Measurements from ENCODE around the gene FGF7. TPM values are rescaled to one million over a fixed set of nuclear protein-coding genes. Genes with fewer than 3 reads are reported as not detected.
"Not testable (repeated sequence)": the region's sequence is repeated elsewhere in the genome, so short reads cannot be mapped to it uniquely, and the experiment has no call there.

FGF7 gene
- total RNA-seq, 1 donor from 2014 or later, result 0.43 TPM

DNA sequence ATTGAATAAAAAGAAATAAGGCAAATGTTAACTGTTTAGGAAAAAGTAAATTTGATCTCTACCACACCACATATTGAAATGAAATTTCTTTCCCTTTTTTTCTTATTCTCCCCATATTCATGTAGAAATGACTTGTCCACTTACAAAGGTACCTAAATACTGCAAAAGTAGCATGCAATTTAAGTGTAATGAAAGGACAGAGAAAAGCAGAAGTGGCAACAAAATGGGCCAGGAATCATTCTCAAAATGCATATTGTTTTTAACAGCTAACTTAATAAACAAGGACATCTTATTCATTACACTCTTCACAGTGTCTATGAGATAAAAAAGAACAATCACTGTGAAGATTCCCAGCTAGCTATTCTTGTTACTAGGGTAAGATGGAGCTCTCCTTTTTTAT, 40.6 kb upstream of the FGF7 start:
- Histone ChIP-seq H3K27me3 (ENCODE audit: insufficient read depth, low read length) (no peaks in the 10 kb centered on the region), H3K4me1 (ENCODE audit: insufficient read depth, low read length) (no peaks in the 10 kb centered on the region), H3K9ac (ENCODE audit: low read length) (no peak overlapping the region), H3K4me2 (ENCODE audit: low read length) (no peak overlapping the region), H3K79me2 (ENCODE audit: insufficient read depth, low read length) (no peaks in the 10 kb centered on the region), H4K20me1 (ENCODE audit: insufficient read depth, low read length) (no peaks in the 10 kb centered on the region), H3K9me3 (ENCODE audit: insufficient read depth, low read depth, low read length) (no peaks in the 10 kb centered on the region), H3K4me3 (ENCODE audit: insufficient read depth, low read depth, low read length) (no peak overlapping the region), H3K36me3 (ENCODE audit: insufficient read depth, low read length) (no peaks in the 10 kb centered on the region), H2AFZ (ENCODE audit: low read depth, low read length) (no peak overlapping the region), H3K27ac (ENCODE audit: low read depth, low read length) (no peak overlapping the region)
- no peaks in the 10 kb centered on the region for H3K27me3 Mint-ChIP-seq (ENCODE audit: low read depth, unreplicated experiment)
- H3K9me3 Mint-ChIP-seq (ENCODE audit: unreplicated experiment), result no peaks in the 10 kb centered on the region
- DNase-seq (ENCODE audit: low read depth) (no peak), FAIRE-seq (peak; percentile 59)
- TF ChIP-seq EZH2 (IDR thresholded peaks at IDR 0.05; ENCODE audit: insufficient read depth, low read length), result no peak
- no peaks in the 10 kb centered on the region for H3K4me1 Mint-ChIP-seq (ENCODE audit: low read depth, unreplicated experiment)
- no peak overlapping the region for H3K27ac Mint-ChIP-seq (ENCODE audit: unreplicated experiment)
- peaks cover 1% of the 10 kb centered on the region for H3K36me3 Mint-ChIP-seq (ENCODE audit: low read depth, unreplicated experiment)
- no peak overlapping the region for H3K4me3 Mint-ChIP-seq (ENCODE audit: unreplicated experiment)

DNA sequence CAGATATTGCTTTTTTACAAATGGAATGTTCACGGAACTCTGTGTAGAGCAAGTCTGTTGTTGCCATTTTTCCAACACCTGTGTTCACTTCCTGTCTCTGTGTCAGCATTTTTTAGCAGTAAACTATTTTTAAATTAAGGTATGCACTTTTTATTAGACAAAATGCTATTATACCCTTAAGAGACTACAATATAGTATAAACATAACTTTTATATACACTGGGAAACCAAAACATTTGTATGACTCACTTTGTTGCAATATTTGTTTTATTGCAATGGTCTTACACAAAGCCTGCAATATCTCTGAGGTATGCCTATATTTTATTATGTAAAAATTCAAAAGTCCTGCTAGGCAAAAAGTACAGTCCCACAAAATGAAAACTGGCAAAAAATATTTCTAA, 39.8 kb upstream of the FGF7 start:
- no peak overlapping the region for H3K9ac ChIP-seq (ENCODE audit: low read length)
- DNase-seq (ENCODE audit: low read depth), result no peak
- H3K79me2 ChIP-seq (ENCODE audit: insufficient read depth, low read length), result no peaks in the 10 kb centered on the region
- Mint-ChIP-seq H3K9me3 (ENCODE audit: unreplicated experiment) (no peaks in the 10 kb centered on the region), H3K4me1 (ENCODE audit: low read depth, unreplicated experiment) (no peaks in the 10 kb centered on the region), H3K27ac (ENCODE audit: unreplicated experiment) (no peak overlapping the region), H3K4me3 (ENCODE audit: unreplicated experiment) (no peak overlapping the region), H3K27me3 (ENCODE audit: low read depth, unreplicated experiment) (no peaks in the 10 kb centered on the region), H3K36me3 (ENCODE audit: low read depth, unreplicated experiment) (peaks cover 1% of the 10 kb centered on the region)
- no peaks in the 10 kb centered on the region for H3K27me3 ChIP-seq (ENCODE audit: insufficient read depth, low read length)
- H3K36me3 ChIP-seq (ENCODE audit: insufficient read depth, low read length), result no peaks in the 10 kb centered on the region
- H3K4me3 ChIP-seq (ENCODE audit: insufficient read depth, low read depth, low read length), result no peak overlapping the region
- no peak for TF ChIP-seq EZH2 (IDR thresholded peaks at IDR 0.05; ENCODE audit: insufficient read depth, low read length)
- TF ChIP-seq, protein P1, sequence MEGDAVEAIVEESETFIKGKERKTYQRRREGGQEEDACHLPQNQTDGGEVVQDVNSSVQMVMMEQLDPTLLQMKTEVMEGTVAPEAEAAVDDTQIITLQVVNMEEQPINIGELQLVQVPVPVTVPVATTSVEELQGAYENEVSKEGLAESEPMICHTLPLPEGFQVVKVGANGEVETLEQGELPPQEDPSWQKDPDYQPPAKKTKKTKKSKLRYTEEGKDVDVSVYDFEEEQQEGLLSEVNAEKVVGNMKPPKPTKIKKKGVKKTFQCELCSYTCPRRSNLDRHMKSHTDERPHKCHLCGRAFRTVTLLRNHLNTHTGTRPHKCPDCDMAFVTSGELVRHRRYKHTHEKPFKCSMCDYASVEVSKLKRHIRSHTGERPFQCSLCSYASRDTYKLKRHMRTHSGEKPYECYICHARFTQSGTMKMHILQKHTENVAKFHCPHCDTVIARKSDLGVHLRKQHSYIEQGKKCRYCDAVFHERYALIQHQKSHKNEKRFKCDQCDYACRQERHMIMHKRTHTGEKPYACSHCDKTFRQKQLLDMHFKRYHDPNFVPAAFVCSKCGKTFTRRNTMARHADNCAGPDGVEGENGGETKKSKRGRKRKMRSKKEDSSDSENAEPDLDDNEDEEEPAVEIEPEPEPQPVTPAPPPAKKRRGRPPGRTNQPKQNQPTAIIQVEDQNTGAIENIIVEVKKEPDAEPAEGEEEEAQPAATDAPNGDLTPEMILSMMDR (IDR thresholded peaks at IDR 0.05; ENCODE audit: insufficient read depth, low read depth, low read length), result no peak
- H3K27ac ChIP-seq (ENCODE audit: low read depth, low read length), result no peak overlapping the region
- H3K9me3 ChIP-seq (ENCODE audit: insufficient read depth, low read depth, low read length), result no peaks in the 10 kb centered on the region
- H4K20me1 ChIP-seq (ENCODE audit: insufficient read depth, low read length), result no peaks in the 10 kb centered on the region
- no peaks in the 10 kb centered on the region for H3K4me1 ChIP-seq (ENCODE audit: insufficient read depth, low read length)
- no peak overlapping the region for H3K4me2 ChIP-seq (ENCODE audit: low read length)
- no peak for FAIRE-seq
- no peak overlapping the region for H2AFZ ChIP-seq (ENCODE audit: low read depth, low read length)

DNA sequence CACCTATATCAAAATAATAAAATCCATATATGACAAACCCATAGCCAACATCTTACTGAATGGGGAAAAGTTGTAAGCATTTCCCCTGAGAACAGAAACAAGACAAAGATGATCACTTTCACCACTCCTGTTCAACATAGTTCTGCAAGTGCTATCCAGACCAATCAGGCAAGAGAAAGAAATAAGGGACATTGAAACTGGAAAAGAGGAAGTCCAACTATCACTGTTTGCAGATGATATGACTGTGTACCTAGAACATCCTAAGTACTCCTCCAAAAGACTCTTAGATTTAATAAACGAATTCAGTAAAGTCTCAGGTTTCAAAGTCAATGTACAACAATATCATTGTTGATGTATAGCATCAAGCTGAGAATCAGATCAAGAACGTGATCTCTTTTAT, 35.6 kb upstream of the FGF7 start:
- FAIRE-seq (no peak), DNase-seq (ENCODE audit: low read depth) (no peak)
- Histone ChIP-seq H2AFZ (ENCODE audit: low read depth, low read length) (no peak overlapping the region), H3K4me1 (ENCODE audit: insufficient read depth, low read length) (no peaks in the 10 kb centered on the region), H3K36me3 (ENCODE audit: insufficient read depth, low read length) (no peaks in the 10 kb centered on the region), H3K27ac (ENCODE audit: low read depth, low read length) (no peak overlapping the region), H3K4me2 (ENCODE audit: low read length) (no peak overlapping the region), H3K9ac (ENCODE audit: low read length) (no peak overlapping the region), H3K9me3 (ENCODE audit: insufficient read depth, low read depth, low read length) (no peaks in the 10 kb centered on the region), H3K79me2 (ENCODE audit: insufficient read depth, low read length) (no peaks in the 10 kb centered on the region), H3K4me3 (ENCODE audit: insufficient read depth, low read depth, low read length) (no peak overlapping the region), H3K27me3 (ENCODE audit: insufficient read depth, low read length) (no peaks in the 10 kb centered on the region), H4K20me1 (ENCODE audit: insufficient read depth, low read length) (no peaks in the 10 kb centered on the region)
- Mint-ChIP-seq H3K4me3 (ENCODE audit: unreplicated experiment) (no peak overlapping the region), H3K36me3 (ENCODE audit: low read depth, unreplicated experiment) (no peaks in the 10 kb centered on the region), H3K27me3 (ENCODE audit: low read depth, unreplicated experiment) (no peaks in the 10 kb centered on the region), H3K27ac (ENCODE audit: unreplicated experiment) (no peak overlapping the region), H3K4me1 (ENCODE audit: low read depth, unreplicated experiment) (peaks cover 4% of the 10 kb centered on the region), H3K9me3 (ENCODE audit: unreplicated experiment) (no peaks in the 10 kb centered on the region)
- TF ChIP-seq EZH2 (IDR thresholded peaks at IDR 0.05; ENCODE audit: insufficient read depth, low read length), result no peak
- TF ChIP-seq, protein P1 (IDR thresholded peaks at IDR 0.05; ENCODE audit: insufficient read depth, low read depth, low read length), result no peak

DNA sequence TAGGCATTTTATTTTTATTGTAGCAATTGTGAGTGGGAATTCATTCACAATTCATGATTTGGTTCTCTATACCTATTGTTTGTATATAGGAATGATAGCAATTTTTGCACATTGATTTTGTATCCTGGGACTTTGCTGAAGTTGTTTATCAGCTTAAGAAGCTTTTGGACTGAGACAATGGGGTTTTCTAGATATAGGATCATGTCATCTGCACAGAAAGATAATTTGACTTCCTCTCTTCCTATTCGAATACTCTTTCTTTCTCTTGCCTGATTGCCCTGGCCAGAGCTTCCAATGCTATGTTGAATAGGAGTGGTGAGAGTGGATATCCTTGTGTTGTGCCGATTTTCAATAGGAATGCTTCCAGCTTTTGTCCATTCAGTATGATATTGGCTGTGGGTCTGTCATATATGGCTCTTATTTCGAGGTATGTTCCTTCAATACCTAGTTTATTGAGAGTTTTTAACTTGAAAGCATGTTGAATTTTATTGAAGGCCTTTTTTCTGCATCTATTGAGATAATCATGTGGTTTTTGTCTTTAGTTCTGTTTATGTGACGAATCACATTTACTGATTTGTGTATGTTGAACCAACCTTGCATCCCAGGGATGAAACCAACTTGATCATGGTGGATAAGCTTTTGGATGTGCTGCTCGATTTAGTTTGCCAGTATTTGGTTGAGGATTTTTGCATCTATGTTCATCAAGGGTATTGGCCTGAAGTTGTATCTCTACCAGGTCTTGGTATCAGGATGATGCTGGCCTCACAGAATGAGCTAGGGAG, 20.3 kb upstream of the FGF7 start:
- H3K4me1 Mint-ChIP-seq (ENCODE audit: low read depth, unreplicated experiment); H3K36me3 ChIP-seq (ENCODE audit: insufficient read depth, low read length); H4K20me1 ChIP-seq (ENCODE audit: insufficient read depth, low read length); H3K27ac ChIP-seq (ENCODE audit: low read depth, low read length); H3K4me2 ChIP-seq (ENCODE audit: low read length); H3K79me2 ChIP-seq (ENCODE audit: insufficient read depth, low read length); H3K4me3 Mint-ChIP-seq (ENCODE audit: unreplicated experiment); H3K4me3 ChIP-seq (ENCODE audit: insufficient read depth, low read depth, low read length); H2AFZ ChIP-seq (ENCODE audit: low read depth, low read length); H3K9ac ChIP-seq (ENCODE audit: low read length); H3K27ac Mint-ChIP-seq (ENCODE audit: unreplicated experiment); H3K9me3 ChIP-seq (ENCODE audit: insufficient read depth, low read depth, low read length); H3K9me3 Mint-ChIP-seq (ENCODE audit: unreplicated experiment); FAIRE-seq; H3K4me1 ChIP-seq (ENCODE audit: insufficient read depth, low read length); DNase-seq (ENCODE audit: low read depth); H3K27me3 Mint-ChIP-seq (ENCODE audit: low read depth, unreplicated experiment); H3K27me3 ChIP-seq (ENCODE audit: insufficient read depth, low read length); H3K36me3 Mint-ChIP-seq (ENCODE audit: low read depth, unreplicated experiment): not testable (repeated sequence)

Measured in astrocyte (in vitro differentiated cells and primary cell).